ENCODE data around the gene CALN1. TPM values are rescaled to one million over a fixed set of nuclear protein-coding genes. Genes with fewer than 3 reads are reported as not detected.

CALN1 gene
- total and polyA plus RNA-seq, 2 experiments from 2014 or later: 7.6 to 14.5 TPM

GRCh38 chr7:72408966-72409637 lies 3.0 kb downstream of the CALN1 start (continued):
- TF ChIP-seq REST (IDR thresholded peaks at IDR 0.05; ENCODE audit: unreplicated experiment) (no peak), ETS1 (IDR thresholded peaks at IDR 0.05) (no peak), CTCF (conservative IDR thresholded peaks at IDR 0.05; ENCODE audit: low read depth in 2 of 2) (no peak)

GRCh38 chr7:72406820-72407403 lies 5.2 kb downstream of the CALN1 start:
- Histone ChIP-seq H3K79me2 (replicated peaks; ENCODE audit: insufficient read depth) (no peaks in the 10 kb centered on the region), H4K20me1 (replicated peaks; ENCODE audit: insufficient read depth) (no peaks in the 10 kb centered on the region), H3K9me2 (ENCODE audit: insufficient read depth) (no peaks in the 10 kb centered on the region), H3K27ac (ENCODE audit: low read depth) (no peak overlapping the region), H3K4me3 (no peak overlapping the region), H3F3A (replicated peaks; ENCODE audit: low read depth) (no peaks in the 10 kb centered on the region), H3K36me3 (ENCODE audit: insufficient read depth) (no peaks in the 10 kb centered on the region), H2AFZ (no peak overlapping the region), H3K4me1 (ENCODE audit: insufficient read depth) (peaks cover 5% of the 10 kb centered on the region; the same call in 1 of the 2 replicates), H3K27me3 (ENCODE audit: insufficient read depth) (no peaks in the 10 kb centered on the region), H3K4me2 (no peak overlapping the region)
- DNase-seq (ENCODE audit: low spot score) (no peak), ATAC-seq (no peak)
- Mint-ChIP-seq H3K27me3 (ENCODE audit: insufficient read depth, low read depth, poor library complexity) (peaks cover 4% of the 10 kb centered on the region), H3K4me1 (no peaks in the 10 kb centered on the region), H3K27ac (no peak overlapping the region), H3K36me3 (ENCODE audit: low read depth) (no peaks in the 10 kb centered on the region), H3K4me3 (no peak overlapping the region), H3K9me3 (no peaks in the 10 kb centered on the region)
- TF ChIP-seq CTCF (conservative IDR thresholded peaks at IDR 0.05; ENCODE audit: low read depth in 2 of 2) (peak; percentile 53 to 60), EZH2phosphoT487 (IDR thresholded peaks at IDR 0.05; ENCODE audit: unreplicated experiment) (no peak)

Measured in GM23338 (cell line).